LNCaP clone FGC (cell line): ENCODE measurements around the gene ECEL1.
"Not testable (repeated sequence)": the region's sequence is repeated elsewhere in the genome, so short reads cannot be mapped to it uniquely, and the experiment has no call there.

ENCODE experiments used
- DNase-seq: peaks from one replicate; pipeline ENCODE4 v3.0.0-alpha.2; 2011; ENCODE audit warnings: low read depth
- H3K4me3 ChIP-seq: 2 replicates; pipeline ENCODE4 v1.5.1; 2011; ENCODE audit warnings: mild to moderate bottlenecking, low read depth, low read length, control low read depth
- CTCF ChIP-seq: IDR thresholded peaks from 2 replicates; pipeline ENCODE4 v1.5.1; 2012; ENCODE audit warnings: mild to moderate bottlenecking; ENCODE audit not compliant: control insufficient read depth, insufficient read depth; ENCODE audit errors: extremely low read depth

The ECEL1 gene

GRCh38 chr2:232447091-232447620, 40.5 kb downstream of the ECEL1 start:
- no peak for DNase-seq
- H3K4me3 ChIP-seq = no peak overlapping the region
- no peak for TF ChIP-seq CTCF

GRCh38 chr2:232446266-232446777, 41.3 kb downstream of the ECEL1 start:
- DNase-seq, H3K4me3 ChIP-seq: not testable (repeated sequence)

- not testable (repeated sequence) for H3K4me3 ChIP-seq
Observed at GRCh38 chr2:232445149-232445885, 42.3 kb downstream of the ECEL1 start.

GRCh38 chr2:232444409-232445148, 43.1 kb downstream of the ECEL1 start:
- peak; percentile 56 for TF ChIP-seq CTCF
- no peak for DNase-seq
- H3K4me3 ChIP-seq = no peak overlapping the region

More at GRCh38 chr2:232445149-232445885, 42.3 kb downstream of the ECEL1 start:
- DNase-seq = not testable (repeated sequence)

GRCh38 chr2:232443669-232444408, 43.8 kb downstream of the ECEL1 start:
- not testable (repeated sequence) for H3K4me3 ChIP-seq, DNase-seq

GRCh38 chr2:232443047-232443446, 44.6 kb downstream of the ECEL1 start:
- not testable (repeated sequence) for H3K4me3 ChIP-seq, DNase-seq

GRCh38 chr2:232442431-232442830, 45.2 kb downstream of the ECEL1 start:
- not testable (repeated sequence) for H3K4me3 ChIP-seq, DNase-seq

GRCh38 chr2:232441922-232442321, 45.7 kb downstream of the ECEL1 start:
- not testable (repeated sequence) for H3K4me3 ChIP-seq, DNase-seq

- DNase-seq = no peak
- no peak overlapping the region for H3K4me3 ChIP-seq
- TF ChIP-seq CTCF = no peak
Observed at GRCh38 chr2:232441147-232441651, 46.4 kb downstream of the ECEL1 start.
